DMS79 treated with DMSO at 0.1 percent for 48 hours (cell line): ENCODE results near the gene PRSS57.

Experiments
- DNase-seq: peaks from one replicate; lab custom pipeline; 2025; lab: John Stamatoyannopoulos, UW

Gene PRSS57

GRCh38 chr19:694481-695351 is 536 bp downstream of the PRSS57 start:
- no peak for DNase-seq

- DNase-seq: no peak
Measured at GRCh38 chr19:690203-690602, 5.0 kb downstream of the PRSS57 start.

- DNase-seq: no peak
Measured at GRCh38 chr19:688992-689391, 6.3 kb downstream of the PRSS57 start.

GRCh38 chr19:688214-688613 is 7.0 kb downstream of the PRSS57 start:
- DNase-seq: no peak

GRCh38 chr19:687569-688166 is 7.6 kb downstream of the PRSS57 start:
- DNase-seq: no peak

- DNase-seq: no peak
Measured at GRCh38 chr19:686589-687297, 8.5 kb downstream of the PRSS57 start.

GRCh38 chr19:685454-685931 is 9.8 kb downstream of the PRSS57 start:
- DNase-seq: no peak

- no peak for DNase-seq
Measured at GRCh38 chr19:682678-683320, 12.5 kb downstream of the PRSS57 start.

GRCh38 chr19:681029-682019 is 13.9 kb downstream of the PRSS57 start:
- no peak for DNase-seq

- DNase-seq: peak; percentile 86
Measured at GRCh38 chr19:680287-681028, 14.8 kb downstream of the PRSS57 start.

- DNase-seq: peak; percentile 17
Measured at GRCh38 chr19:679418-680286, 15.6 kb downstream of the PRSS57 start.

GRCh38 chr19:678791-679388 is 16.4 kb downstream of the PRSS57 start:
- DNase-seq: no peak

- DNase-seq: no peak
Measured at GRCh38 chr19:677601-678436, 17.4 kb downstream of the PRSS57 start.

GRCh38 chr19:677201-677600 is 18.1 kb downstream of the PRSS57 start:
- DNase-seq: no peak

GRCh38 chr19:676339-677105 is 18.7 kb downstream of the PRSS57 start, which contains the start of gene FSTL3:
Gene FSTL3, plus strand, starts transcription at chr19:676392. Its CDS starts 32 bp downstream, at chr19:676424.
- no peak for DNase-seq

- DNase-seq: no peak
Measured at GRCh38 chr19:676007-676338, 19.3 kb downstream of the PRSS57 start.
